GM18499 (cell line): ENCODE data around the gene PALD1.
"Not testable (repeated sequence)": the region's sequence is repeated elsewhere in the genome, so short reads cannot be mapped to it uniquely, and the experiment has no call there.

Experiments used
- ATAC-seq: cut with Tn5 transposase; IDR thresholded peaks from one replicate; pipeline ENCODE4 v1.9.1; 2021; ENCODE audit warnings: moderate number of reproducible peaks; ENCODE audit not compliant: insufficient read depth, unreplicated experiment

PALD1 gene

GRCh38 chr10:70481105-70481504 lies 2.5 kb downstream of the PALD1 start:
- no peak for ATAC-seq

- ATAC-seq, result no peak
Measured at GRCh38 chr10:70481831-70482530, 3.4 kb downstream of the PALD1 start.

- ATAC-seq, result no peak
Measured at GRCh38 chr10:70482982-70483760, 4.6 kb downstream of the PALD1 start.

GRCh38 chr10:70483872-70484271 lies 5.3 kb downstream of the PALD1 start:
- not testable (repeated sequence) for ATAC-seq

GRCh38 chr10:70487824-70488223 lies 9.3 kb downstream of the PALD1 start:
- ATAC-seq, result no peak

- no peak for ATAC-seq
Measured at GRCh38 chr10:70490142-70490541, 11.6 kb downstream of the PALD1 start.

- ATAC-seq, result no peak
Measured at GRCh38 chr10:70491614-70492013, 13.0 kb downstream of the PALD1 start.

- ATAC-seq, result no peak
Measured at GRCh38 chr10:70492786-70493659, 14.5 kb downstream of the PALD1 start.

- no peak for ATAC-seq
Measured at GRCh38 chr10:70493660-70494234, 15.2 kb downstream of the PALD1 start.

- no peak for ATAC-seq
Measured at GRCh38 chr10:70494536-70494935, 16.0 kb downstream of the PALD1 start.

- no peak for ATAC-seq
Measured at GRCh38 chr10:70494966-70495365, 16.4 kb downstream of the PALD1 start.

GRCh38 chr10:70495691-70496261 lies 17.2 kb downstream of the PALD1 start:
- ATAC-seq, result no peak

- no peak for ATAC-seq
Measured at GRCh38 chr10:70496341-70497119, 18.0 kb downstream of the PALD1 start.

- ATAC-seq, result no peak
Measured at GRCh38 chr10:70497120-70497545, 18.6 kb downstream of the PALD1 start.

GRCh38 chr10:70498970-70499835 lies 20.6 kb downstream of the PALD1 start:
- ATAC-seq, result no peak

GRCh38 chr10:70499836-70500167 lies 21.2 kb downstream of the PALD1 start:
- ATAC-seq, result no peak

GRCh38 chr10:70500368-70500767 lies 21.8 kb downstream of the PALD1 start:
- ATAC-seq, result no peak

- ATAC-seq, result no peak
Measured at GRCh38 chr10:70500812-70501301, 22.3 kb downstream of the PALD1 start.
